B cell (primary cell): Measurements from ENCODE around the gene SI. TPM values are rescaled to one million over a fixed set of nuclear protein-coding genes. Genes with fewer than 3 reads are reported as not detected.

Experiments used
- ATAC-seq: fragments of 200-7000 bp; cut with Tn5 transposase; one replicate; pipeline ENCODE4 v1.10.0; 2021; ENCODE audit warnings: low read depth, mild to moderate bottlenecking, moderate number of reproducible peaks, moderate library complexity
- CTCF ChIA-PET: fragments of 350-600 bp; sonication (Branson Sonifier 250); formaldehyde crosslinking; loops from one replicate; lab custom pipeline; 2021; ENCODE audit warnings: antibody characterized with exemption, inconsistent platforms; lab: Charles Lee
- POLR2A ChIA-PET: fragments of 350-600 bp; sonication (Branson Sonifier 250); formaldehyde crosslinking; loops from one replicate; lab custom pipeline; 2021; ENCODE audit warnings: antibody characterized with exemption; lab: Charles Lee
- DNase-seq: peaks from one replicate; pipeline ENCODE4 v3.0.0; 2013
- H2AFZ ChIP-seq: 2 replicates; pipeline ENCODE4 v1.6.1; 2012; ENCODE audit warnings: mild to moderate bottlenecking, low read depth, low read length; ENCODE audit not compliant: insufficient read depth, poor library complexity, severe bottlenecking
- H3K27ac ChIP-seq, 2 donors: 1 replicate in 1 of 2; 2 replicates in 1 of 2; pipeline ENCODE4 v1.5.1; 2012 to 2013; ENCODE audit warnings: low read length in 2 of 2, mild to moderate bottlenecking in 2 of 2, moderate library complexity in 1 of 2
- H3K27me3 ChIP-seq, 4 experiments: fragments of 200-600 bp in 1 of 4; sonication (generic) in 1 of 4; replicated peaks in 1 of 4; 1 replicate in 2 of 4; 2 replicates in 2 of 4; pipeline versions ENCODE4 v1.6.1 to v1.7.0; 2013 to 2016; ENCODE audit warnings: low read length in 3 of 4, mild to moderate bottlenecking in 2 of 4, mixed read lengths in 1 of 4, moderate library complexity in 1 of 4; ENCODE audit not compliant: insufficient read depth in 4 of 4, control insufficient read depth in 3 of 4; ENCODE audit errors: control extremely low read depth in 1 of 4
- H3K36me3 ChIP-seq, 2 experiments: replicated peaks in 1 of 2; 1 replicate in 1 of 2; 2 replicates in 1 of 2; pipeline versions ENCODE4 v1.6.1 to v1.7.1; 2013; ENCODE audit warnings: low read length in 1 of 2; ENCODE audit not compliant: insufficient read depth in 2 of 2, control insufficient read depth in 1 of 2; ENCODE audit errors: control extremely low read depth in 1 of 2, extremely low read depth in 1 of 2
- H3K4me1 ChIP-seq, 2 donors: fragments of 200-600 bp in 1 of 2; sonication (generic) in 1 of 2; 1 replicate in 1 of 2; 2 replicates in 1 of 2; pipeline versions ENCODE4 v1.5.1 to v1.6.1; 2013 to 2017; ENCODE audit warnings: low read length in 2 of 2; ENCODE audit not compliant: control insufficient read depth in 2 of 2, insufficient read depth in 2 of 2
- H3K4me2 ChIP-seq: replicated peaks from 2 replicates; pipeline ENCODE3; 2012; ENCODE audit warnings: mild to moderate bottlenecking, low read depth, low read length; ENCODE audit not compliant: poor library complexity, severe bottlenecking
- H3K4me3 ChIP-seq, 5 experiments: fragments of 200-600 bp in 1 of 5; sonication (generic) in 1 of 5; 1 replicate in 3 of 5; 2 replicates in 2 of 5; pipeline versions ENCODE4 v1.5.1 to v1.7.0; 2011 to 2016; ENCODE audit warnings: low read length in 4 of 5, mild to moderate bottlenecking in 4 of 5, low read depth in 2 of 5, control low read depth in 1 of 5, moderate library complexity in 1 of 5; ENCODE audit not compliant: insufficient read depth in 1 of 5; ENCODE audit errors: control extremely low read depth in 1 of 5, extremely low read depth in 1 of 5
- H3K79me2 ChIP-seq: fragments of 200-600 bp; sonication (generic); one replicate; pipeline ENCODE4 v1.6.0; 2016; ENCODE audit warnings: low read length; ENCODE audit not compliant: control insufficient read depth, insufficient read depth
- H3K9ac ChIP-seq: fragments of 200-600 bp; sonication (generic); 2 replicates; pipeline ENCODE4 v1.6.1; 2017; ENCODE audit warnings: mild to moderate bottlenecking, low read length, moderate library complexity
- H3K9me3 ChIP-seq, 3 donors: one replicate each; pipeline versions ENCODE4 v1.6.1 to v1.7.1; 2013; ENCODE audit warnings: low read length in 2 of 3; ENCODE audit not compliant: control insufficient read depth in 2 of 3, insufficient read depth in 1 of 3; ENCODE audit errors: control extremely low read depth in 1 of 3
- H4K20me1 ChIP-seq: 2 replicates; pipeline ENCODE4 v1.6.0; 2012; ENCODE audit warnings: mild to moderate bottlenecking, low read length; ENCODE audit not compliant: insufficient read depth, control insufficient read depth, poor library complexity, severe bottlenecking
- H3K27ac Mint-ChIP-seq: one replicate; pipeline ENCODE4 v1.8.0; 2021; ENCODE audit warnings: mixed read lengths
- H3K27me3 Mint-ChIP-seq: one replicate; pipeline ENCODE4 v1.8.0; 2021; ENCODE audit warnings: mixed read lengths
- H3K4me1 Mint-ChIP-seq: one replicate; pipeline ENCODE4 v1.8.0; 2021; ENCODE audit warnings: mixed read lengths
- H3K4me3 Mint-ChIP-seq: one replicate; pipeline ENCODE4 v1.8.0; 2021; ENCODE audit warnings: mixed read lengths
- H3K9me3 Mint-ChIP-seq: one replicate; pipeline ENCODE4 v1.8.0; 2022; ENCODE audit warnings: mixed read lengths; ENCODE audit not compliant: insufficient read depth
- CTCF ChIP-seq: fragments of 200-600 bp; IDR thresholded peaks from one replicate; pipeline ENCODE4 v1.8.0; 2022; ENCODE audit warnings: antibody characterized with exemption, mild to moderate bottlenecking
- EZH2 ChIP-seq: IDR thresholded peaks from 2 replicates; pipeline ENCODE4 v1.6.1; 2012; ENCODE audit warnings: borderline replicate concordance, low read depth, mild to moderate bottlenecking, moderate library complexity, low read length; ENCODE audit not compliant: insufficient read depth, poor library complexity, severe bottlenecking
- WGBS: methylation state at CpG from one replicate; pipeline ENCODE4 v1.1.5; 2013; ENCODE audit warnings: missing lambda C conversion rate; ENCODE audit not compliant: insufficient coverage; 5-methylcytosine and 5-hydroxymethylcytosine counted together
- intact Hi-C: fragments of 100-400 bp; cut with micrococcal nuclease; formaldehyde crosslinking; loops from one replicate; pipeline ENCODE4 v1.10.0; 2022
- polyA plus RNA-seq: library from polyadenylated mRNA; depleted of rRNA; stranded (reverse); fragments of >200 nt; gene quantifications from 2 replicates; pipeline ENCODE4 v1.2.3, GENCODE V29; 2012
- total RNA-seq, 2 donors: library from RNA; stranded (reverse); fragments of 120-200 nt in 1 of 2; gene quantifications; 1 replicate in 1 of 2; 2 replicates in 1 of 2; pipeline versions ENCODE4 v1.2.3 to v1.2.4, GENCODE V29; 2013 to 2022

The SI gene
- total and polyA plus RNA-seq, 2 donors (not counting 1 experiment from before 2014, with no cell fraction given), result not detected

- H3K4me3 ChIP-seq, result no peak overlapping the region
- no peaks in the 10 kb centered on the region for H3K4me1 ChIP-seq
- H3K9me3 Mint-ChIP-seq, result peaks cover 5% of the 10 kb centered on the region
- no peak overlapping the region for H3K27ac ChIP-seq
- no peaks in the 10 kb centered on the region for H3K27me3 Mint-ChIP-seq
- H3K4me3 Mint-ChIP-seq, result no peak overlapping the region
- H3K27me3 ChIP-seq, result no peaks in the 10 kb centered on the region
- H3K4me1 Mint-ChIP-seq, result no peaks in the 10 kb centered on the region
- TF ChIP-seq EZH2 (no peak), CTCF (no peak)
- DNase-seq (no peak), ATAC-seq (no peak)
- H4K20me1 ChIP-seq, result no peaks in the 10 kb centered on the region
- no peaks in the 10 kb centered on the region for H3K36me3 ChIP-seq
- ChIA-PET POLR2A (no interaction called here), CTCF (no interaction called here)
- intact Hi-C loops, result no loop called here
- no peak overlapping the region for H3K27ac Mint-ChIP-seq
- no peaks in the 10 kb centered on the region for H3K9me3 ChIP-seq
- H3K79me2 ChIP-seq, result no peaks in the 10 kb centered on the region
- H3K9ac ChIP-seq, result no peak overlapping the region
- H2AFZ ChIP-seq, result no peak overlapping the region
- no peak overlapping the region for H3K4me2 ChIP-seq
- no CpG with 5 or more reads among the region's 3 CpGs for WGBS
Measured at GRCh38 chr3:165011557-165011956, 66.7 kb downstream of the SI start.

GRCh38 chr3:164984947-164985346, 93.3 kb downstream of the SI start:
- Mint-ChIP-seq H3K9me3 (no peaks in the 10 kb centered on the region), H3K4me3 (no peak overlapping the region), H3K27me3 (no peaks in the 10 kb centered on the region), H3K27ac (no peak overlapping the region), H3K4me1 (no peaks in the 10 kb centered on the region)
- CTCF ChIA-PET, result no interaction called here
- H3K27ac ChIP-seq, result no peak overlapping the region
- no peak for DNase-seq
- ATAC-seq, result no peak
- H3K4me1 ChIP-seq, result no peaks in the 10 kb centered on the region
- POLR2A ChIA-PET, result no interaction called here
- H3K4me3 ChIP-seq, result no peak overlapping the region
- no peaks in the 10 kb centered on the region for H3K27me3 ChIP-seq
- H3K79me2 ChIP-seq, result no peaks in the 10 kb centered on the region
- H3K9ac ChIP-seq, result no peak overlapping the region
- H2AFZ ChIP-seq, result no peak overlapping the region
- H3K9me3 ChIP-seq, result peaks cover 0 to 4% (median 0%) of the 10 kb centered on the region in 3 donors
- no peak for TF ChIP-seq EZH2
- TF ChIP-seq CTCF, result no peak
- no CpG with 5 or more reads among the region's 1 CpG for WGBS
- intact Hi-C loops, result no loop called here
- no peaks in the 10 kb centered on the region for H3K36me3 ChIP-seq
- no peaks in the 10 kb centered on the region for H4K20me1 ChIP-seq
- no peak overlapping the region for H3K4me2 ChIP-seq
